K562 (cell line): Measurements from ENCODE around the gene FPR1. TPM values are rescaled to one million over a fixed set of nuclear protein-coding genes. Genes with fewer than 3 reads are reported as not detected.

ENCODE experiments used
- CBX3 ChIP-seq, 2 experiments: IDR thresholded peaks; 1 replicate in 1 of 2; 2 replicates in 1 of 2; pipeline ENCODE4 v1.6.1; 2012; ENCODE audit warnings: inconsistent platforms in 2 of 2, low read length in 2 of 2, borderline replicate concordance in 1 of 2, control low read depth in 1 of 2
- CCNT2 ChIP-seq: IDR thresholded peaks from 2 replicates; pipeline ENCODE4 v1.6.1; 2011; ENCODE audit warnings: borderline replicate concordance, low read depth, mild to moderate bottlenecking, moderate library complexity, mixed read lengths, low read length; ENCODE audit not compliant: insufficient read length; ENCODE audit errors: extremely low read depth
- EHMT2 ChIP-seq: fragments of 450-650 bp; IDR thresholded peaks from 2 replicates; pipeline ENCODE4 v1.6.1; 2018; ENCODE audit warnings: antibody characterized with exemption
- FOXM1 ChIP-seq, 2 experiments: fragments of 450-650 bp in 1 of 2; sonication (generic) in 1 of 2; formaldehyde crosslinking in 1 of 2; IDR thresholded peaks; 2 replicates each; pipeline versions ENCODE4 v1.6.1 to v1.9.0; 2017 to 2022; ENCODE audit warnings: low read depth in 2 of 2, mild to moderate bottlenecking in 2 of 2, missing genetic modification reagents in 1 of 2, moderate library complexity in 1 of 2
- GATAD2A ChIP-seq: fragments of 450-650 bp; IDR thresholded peaks from 2 replicates; pipeline ENCODE4 v1.6.1; 2017
- ID3 ChIP-seq, 2 experiments: fragments of 250-450 bp in 1 of 2; fragments of 450-650 bp in 1 of 2; sonication (Bioruptor Pico) in 1 of 2; IDR thresholded peaks; 2 replicates each; pipeline versions ENCODE4 v1.6.1 to v1.8.0; 2016 to 2021; ENCODE audit warnings: mild to moderate bottlenecking in 2 of 2, moderate library complexity in 2 of 2, missing compliant biosample characterization in 1 of 2, missing genetic modification characterization in 1 of 2
- KAT2B ChIP-seq: IDR thresholded peaks from one replicate; pipeline ENCODE4 v1.6.1; 2012; ENCODE audit warnings: low read depth, mild to moderate bottlenecking, control low read depth, inconsistent platforms, low read length, moderate library complexity
- MAFK ChIP-seq: IDR thresholded peaks from 2 replicates; pipeline ENCODE4 v1.6.1; 2011; ENCODE audit warnings: low read length, improper control_type of control experiment
- MYC ChIP-seq, 2 experiments: fragments of 250-450 bp in 1 of 2; sonication (Bioruptor Pico) in 1 of 2; IDR thresholded peaks; 2 replicates each; pipeline versions ENCODE4 v1.5.1 to v1.6.1; 2012 to 2021; ENCODE audit warnings: low read depth in 2 of 2, borderline replicate concordance in 1 of 2, improper control_type of control experiment in 1 of 2, low read length in 1 of 2, mild to moderate bottlenecking in 1 of 2, moderate library complexity in 1 of 2
- NCOR1 ChIP-seq: fragments of 450-650 bp; IDR thresholded peaks from 2 replicates; pipeline ENCODE4 v1.6.1; 2016; ENCODE audit warnings: mild to moderate bottlenecking, moderate library complexity
- NEUROD1 ChIP-seq: fragments of 150-350 bp; IDR thresholded peaks from 2 replicates; pipeline ENCODE4 v1.6.1; 2014; ENCODE audit warnings: borderline replicate concordance, low read length, low read depth; ENCODE audit not compliant: partially characterized antibody
- PML ChIP-seq: IDR thresholded peaks from 2 replicates; pipeline ENCODE4 v1.6.1; 2012; ENCODE audit warnings: low read length, inconsistent platforms
- POLR2A ChIP-seq: fragments of 450-650 bp; conservative IDR thresholded peaks from 2 replicates; pipeline ENCODE4 v1.6.1; 2016
- RUNX1 ChIP-seq: sonication (generic); IDR thresholded peaks from 2 replicates; pipeline ENCODE4 v1.6.1; 2016; ENCODE audit warnings: antibody characterized with exemption, low read depth
- SUPT5H ChIP-seq: fragments of 450-650 bp; IDR thresholded peaks from 2 replicates; pipeline ENCODE4 v1.6.1; 2016
- TEAD4 ChIP-seq, 2 experiments: sonication (generic) in 1 of 2; formaldehyde crosslinking in 1 of 2; IDR thresholded peaks; 2 replicates each; pipeline versions ENCODE4 v1.6.1 to v1.8.0; 2012 to 2022; ENCODE audit warnings: borderline replicate concordance in 1 of 2, inconsistent platforms in 1 of 2, low read length in 1 of 2, mild to moderate bottlenecking in 1 of 2, missing genetic modification reagents in 1 of 2
- TRIM24 ChIP-seq, 2 experiments: fragments of 450-650 bp; IDR thresholded peaks; 2 replicates each; pipeline ENCODE4 v1.6.1; 2016
- ZBTB33 ChIP-seq: sonication (generic); formaldehyde crosslinking; IDR thresholded peaks from 2 replicates; pipeline ENCODE4 v1.8.1; 2023; ENCODE audit warnings: mild to moderate bottlenecking, missing genetic modification reagents
- ZBTB7A ChIP-seq: IDR thresholded peaks from 2 replicates; pipeline ENCODE4 v1.6.1; 2011; ENCODE audit warnings: low read depth, mild to moderate bottlenecking, low read length, moderate library complexity, borderline replicate concordance; ENCODE audit not compliant: control insufficient read depth
- ZFX ChIP-seq: sonication (generic); formaldehyde crosslinking; IDR thresholded peaks from 2 replicates; pipeline ENCODE4 v1.8.0; 2022; ENCODE audit warnings: mild to moderate bottlenecking, missing genetic modification reagents, moderate library complexity
- ZNF12 ChIP-seq: sonication (generic); formaldehyde crosslinking; IDR thresholded peaks from 2 replicates; pipeline ENCODE4 v1.4.0; 2020; ENCODE audit warnings: mild to moderate bottlenecking, missing genetic modification reagents
- ZNF41 ChIP-seq: fragments of 250-450 bp; sonication (Bioruptor Pico); conservative IDR thresholded peaks from 2 replicates; pipeline ENCODE4 v1.4.0; 2020; ENCODE audit warnings: mild to moderate bottlenecking
- polyA plus RNA-seq, 8 experiments: library from polyadenylated mRNA; depleted of rRNA in 4 of 8; stranded (reverse) in 5 of 8; unstranded in 3 of 8; fragments of >200 nt; fragmentation: Nextera tagmentation in 2 of 8; fragmentation: Illumina TruSeq in 1 of 8; extraction: Ambion mirVana in 2 of 8; extraction: Trizol in 1 of 8; gene quantifications; 2 replicates each; pipeline versions ENCODE4 v1.2.1 to v1.2.3, GENCODE V29; 2011 to 2014; ENCODE audit warnings: inconsistent platforms in 1 of 8, missing spikeins in 1 of 8
- total RNA-seq, 7 experiments: library from RNA; depleted of rRNA in 6 of 7; stranded (reverse); fragments of >200 nt in 6 of 7; fragmentation: Illumina TruSeq in 2 of 7; extraction: Trizol in 2 of 7; gene quantifications; 2 replicates each; pipeline versions ENCODE4 v1.2.1 to v1.2.3, GENCODE V29; 2011 to 2021; ENCODE audit warnings: low replicate concordance in 1 of 7
- TF ChIP-seq, protein P1 (sequence below): sonication (generic); formaldehyde crosslinking; IDR thresholded peaks from 2 replicates; pipeline ENCODE4 v1.8.0; 2022; ENCODE audit warnings: missing genetic modification reagents, mild to moderate bottlenecking, moderate library complexity, borderline replicate concordance

The FPR1 gene
- total and polyA plus RNA-seq, 9 of the 15 experiments (the other 6 are each of a cell fraction or from before 2014, with no cell fraction given): 0.06 to 0.25 (median 0.14) TPM; not detected in 4

DNA sequence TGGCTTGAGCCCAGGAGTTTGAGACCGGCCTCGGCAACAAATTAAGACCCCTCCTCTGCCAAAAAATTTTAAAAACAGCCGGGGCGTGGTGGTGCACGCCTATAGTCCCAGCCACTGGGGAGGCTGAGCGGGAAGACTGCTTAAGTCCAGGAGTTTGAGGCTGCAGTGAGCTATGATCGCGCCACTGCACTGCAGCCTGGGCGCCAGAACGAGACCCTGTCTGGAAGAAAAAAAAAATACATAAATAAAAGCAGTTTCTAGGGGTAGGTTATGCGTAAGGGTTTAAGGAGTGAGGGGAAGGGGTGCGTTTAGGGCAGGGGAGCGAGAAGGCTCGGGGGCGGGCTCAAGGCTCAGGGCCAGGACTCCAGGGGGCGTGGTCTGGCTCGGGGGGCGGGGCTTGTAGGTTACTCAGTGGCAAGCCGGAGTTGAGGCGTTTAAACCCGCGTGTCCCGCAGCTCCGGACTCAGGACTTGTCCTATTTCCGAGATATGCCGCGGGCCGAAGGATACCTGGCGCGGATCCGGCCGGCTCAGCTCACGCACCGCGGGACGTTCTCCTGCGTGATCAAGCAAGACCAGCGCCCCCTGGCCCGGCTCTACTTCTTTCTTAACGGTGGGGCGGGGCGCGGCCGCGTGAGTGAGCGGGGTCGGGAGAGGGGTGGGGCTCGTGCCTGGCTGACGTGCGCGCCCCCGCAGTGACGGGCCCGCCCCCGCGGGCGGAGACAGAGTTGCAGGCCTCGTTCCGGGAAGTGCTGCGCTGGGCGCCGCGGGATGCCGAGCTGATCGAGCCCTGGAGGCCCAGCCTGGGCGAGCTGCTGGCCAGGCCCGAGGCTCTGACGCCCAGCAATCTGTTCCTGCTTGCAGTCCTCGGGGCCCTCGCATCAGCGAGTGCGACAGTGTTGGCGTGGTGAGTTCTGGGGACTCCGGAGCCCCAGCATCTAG, 47.8 kb downstream of the FPR1 start (continued):
- TF ChIP-seq, protein P1, sequence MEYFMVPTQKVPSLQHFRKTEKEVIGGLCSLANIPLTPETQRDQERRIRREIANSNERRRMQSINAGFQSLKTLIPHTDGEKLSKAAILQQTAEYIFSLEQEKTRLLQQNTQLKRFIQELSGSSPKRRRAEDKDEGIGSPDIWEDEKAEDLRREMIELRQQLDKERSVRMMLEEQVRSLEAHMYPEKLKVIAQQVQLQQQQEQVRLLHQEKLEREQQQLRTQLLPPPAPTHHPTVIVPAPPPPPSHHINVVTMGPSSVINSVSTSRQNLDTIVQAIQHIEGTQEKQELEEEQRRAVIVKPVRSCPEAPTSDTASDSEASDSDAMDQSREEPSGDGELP (CRISPR knock-in tag): peak; percentile 71
- TF ChIP-seq ID3 (CRISPR knock-in tag; IDR thresholded peaks at IDR 0.05): no peak
- no peak for TF ChIP-seq ID3 (tag; IDR thresholded peaks at IDR 0.05)
- TF ChIP-seq GATAD2A: no peak
- no peak for TF ChIP-seq EHMT2
- no peak for TF ChIP-seq ZNF12
- TF ChIP-seq MAFK: peak; percentile 36
- no peak for TF ChIP-seq TRIM24 (IDR thresholded peaks at IDR 0.05)
- peak; percentile 88; the same call in 1 of the 2 replicates for TF ChIP-seq ZBTB7A
- TF ChIP-seq ZFX: peak; percentile 94
- TF ChIP-seq CCNT2: peak; percentile 94
- TF ChIP-seq MYC (IDR thresholded peaks at IDR 0.05; ENCODE audit: low read depth, low read length): peak; percentile 79
- TF ChIP-seq MYC (CRISPR knock-in tag; IDR thresholded peaks at IDR 0.05; ENCODE audit: borderline replicate concordance, low read depth): peak; percentile 27; the same call in 1 of the 2 replicates
- 0 out of 2 replicates have a peak, but pooled peaks have one; percentile 6 for TF ChIP-seq FOXM1 (IDR thresholded peaks at IDR 0.05; ENCODE audit: low read depth)
- no peak for TF ChIP-seq FOXM1 (CRISPR knock-in tag; IDR thresholded peaks at IDR 0.05; ENCODE audit: low read depth)
- peak; percentile 50; the same call in 1 of the 2 replicates for TF ChIP-seq PML
- no peak for TF ChIP-seq ZBTB33 (CRISPR knock-in tag)
- no peak for TF ChIP-seq CBX3 (IDR thresholded peaks at IDR 0.05; ENCODE audit: borderline replicate concordance in 1 of 2, low read length in 2 of 2)
- no peak for TF ChIP-seq KAT2B
- TF ChIP-seq TEAD4 (IDR thresholded peaks at IDR 0.05; ENCODE audit: low read length): peak; percentile 23
- TF ChIP-seq TEAD4 (CRISPR knock-in tag; IDR thresholded peaks at IDR 0.05; ENCODE audit: borderline replicate concordance): no peak
- TF ChIP-seq SUPT5H: peak; percentile 80
- peak; percentile 84 for TF ChIP-seq POLR2A
- peak; percentile 48 for TF ChIP-seq NCOR1
- peak; percentile 29; the same call in 1 of the 2 replicates for TF ChIP-seq ZNF41
- TF ChIP-seq RUNX1: 0 out of 2 replicates have a peak, but pooled peaks have one; percentile 25
- peak; percentile 47 for TF ChIP-seq NEUROD1
